Parathyroid adenoma (tissue), 2 donors: ENCODE measurements around the gene TCIRG1.

ENCODE experiments used
- H2AFZ ChIP-seq: fragments of 300-600 bp; sonication (generic); one replicate; pipeline ENCODE4 v1.7.0; 2017; ENCODE audit warnings: antibody characterized with exemption, mild to moderate bottlenecking
- H3K27ac ChIP-seq: fragments of 300-600 bp; sonication (generic); one replicate; pipeline ENCODE4 v1.7.0; 2017
- H3K27me3 ChIP-seq: fragments of 300-600 bp; sonication (generic); one replicate; pipeline ENCODE4 v1.7.0; 2017; ENCODE audit warnings: low read length; ENCODE audit not compliant: control insufficient read depth, insufficient read depth
- H3K36me3 ChIP-seq: fragments of 300-600 bp; sonication (generic); one replicate; pipeline ENCODE4 v1.7.0; 2017; ENCODE audit warnings: low read length; ENCODE audit not compliant: control insufficient read depth, insufficient read depth
- H3K4me1 ChIP-seq: fragments of 300-600 bp; sonication (generic); one replicate; pipeline ENCODE4 v1.7.0; 2017; ENCODE audit warnings: control low read depth
- H3K4me2 ChIP-seq: fragments of 300-600 bp; sonication (generic); one replicate; pipeline ENCODE4 v1.7.0; 2017; ENCODE audit warnings: low read length
- H3K4me3 ChIP-seq: fragments of 300-600 bp; sonication (generic); one replicate; pipeline ENCODE4 v1.7.0; 2017; ENCODE audit warnings: low read depth, low read length
- H3K79me2 ChIP-seq: fragments of 300-600 bp; sonication (generic); one replicate; pipeline ENCODE4 v1.7.0; 2017; ENCODE audit warnings: control low read depth
- H3K9ac ChIP-seq: fragments of 300-600 bp; sonication (generic); one replicate; pipeline ENCODE4 v1.7.0; 2017; ENCODE audit warnings: mild to moderate bottlenecking
- H3K9me3 ChIP-seq: fragments of 300-600 bp; sonication (generic); one replicate; pipeline ENCODE4 v1.7.0; 2017; ENCODE audit warnings: low read length; ENCODE audit not compliant: control insufficient read depth
- TF ChIP-seq, protein P1 (sequence below): fragments of 300-600 bp; sonication (generic); IDR thresholded peaks from one replicate; pipeline ENCODE4 v1.7.0; 2017; ENCODE audit warnings: antibody characterized with exemption, mild to moderate bottlenecking
- donor health status: primary hyperparathyroidism.

Gene TCIRG1

DNA sequence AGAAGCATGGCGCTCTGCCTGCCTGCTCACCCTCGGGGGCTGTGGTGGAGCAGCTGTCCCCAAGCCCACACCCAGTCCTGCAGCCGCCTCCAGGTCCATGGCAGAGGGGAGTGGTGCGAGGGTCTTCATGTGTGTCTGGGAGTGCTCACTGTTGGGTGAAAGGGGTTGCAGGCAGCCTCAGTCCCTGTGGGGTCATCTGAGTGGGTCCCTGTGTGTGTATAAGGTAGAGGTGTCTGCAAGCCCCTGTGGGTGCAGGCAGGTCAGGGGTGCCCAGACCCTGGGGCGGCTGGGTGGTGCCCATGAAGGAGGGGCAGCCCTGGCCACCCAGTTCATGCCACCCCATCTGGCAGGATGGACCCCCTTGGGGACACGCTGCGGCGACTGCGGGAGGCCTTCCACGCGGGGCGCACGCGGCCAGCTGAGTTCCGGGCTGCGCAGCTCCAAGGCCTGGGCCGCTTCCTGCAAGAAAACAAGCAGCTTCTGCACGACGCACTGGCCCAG lies 23.8 kb upstream of the TCIRG1 start:
- no peak overlapping the region for H3K27ac ChIP-seq
- no peak overlapping the region for H3K4me3 ChIP-seq
- no peak overlapping the region for H3K9ac ChIP-seq
- TF ChIP-seq, protein P1, sequence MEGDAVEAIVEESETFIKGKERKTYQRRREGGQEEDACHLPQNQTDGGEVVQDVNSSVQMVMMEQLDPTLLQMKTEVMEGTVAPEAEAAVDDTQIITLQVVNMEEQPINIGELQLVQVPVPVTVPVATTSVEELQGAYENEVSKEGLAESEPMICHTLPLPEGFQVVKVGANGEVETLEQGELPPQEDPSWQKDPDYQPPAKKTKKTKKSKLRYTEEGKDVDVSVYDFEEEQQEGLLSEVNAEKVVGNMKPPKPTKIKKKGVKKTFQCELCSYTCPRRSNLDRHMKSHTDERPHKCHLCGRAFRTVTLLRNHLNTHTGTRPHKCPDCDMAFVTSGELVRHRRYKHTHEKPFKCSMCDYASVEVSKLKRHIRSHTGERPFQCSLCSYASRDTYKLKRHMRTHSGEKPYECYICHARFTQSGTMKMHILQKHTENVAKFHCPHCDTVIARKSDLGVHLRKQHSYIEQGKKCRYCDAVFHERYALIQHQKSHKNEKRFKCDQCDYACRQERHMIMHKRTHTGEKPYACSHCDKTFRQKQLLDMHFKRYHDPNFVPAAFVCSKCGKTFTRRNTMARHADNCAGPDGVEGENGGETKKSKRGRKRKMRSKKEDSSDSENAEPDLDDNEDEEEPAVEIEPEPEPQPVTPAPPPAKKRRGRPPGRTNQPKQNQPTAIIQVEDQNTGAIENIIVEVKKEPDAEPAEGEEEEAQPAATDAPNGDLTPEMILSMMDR, result no peak
- H3K36me3 ChIP-seq, result no peaks in the 10 kb centered on the region
- H3K27me3 ChIP-seq, result no peaks in the 10 kb centered on the region
- no peaks in the 10 kb centered on the region for H3K9me3 ChIP-seq
- no peak overlapping the region for H2AFZ ChIP-seq
- H3K79me2 ChIP-seq, result no peaks in the 10 kb centered on the region
- H3K4me2 ChIP-seq, result no peak overlapping the region
- H3K4me1 ChIP-seq, result no peaks in the 10 kb centered on the region

DNA sequence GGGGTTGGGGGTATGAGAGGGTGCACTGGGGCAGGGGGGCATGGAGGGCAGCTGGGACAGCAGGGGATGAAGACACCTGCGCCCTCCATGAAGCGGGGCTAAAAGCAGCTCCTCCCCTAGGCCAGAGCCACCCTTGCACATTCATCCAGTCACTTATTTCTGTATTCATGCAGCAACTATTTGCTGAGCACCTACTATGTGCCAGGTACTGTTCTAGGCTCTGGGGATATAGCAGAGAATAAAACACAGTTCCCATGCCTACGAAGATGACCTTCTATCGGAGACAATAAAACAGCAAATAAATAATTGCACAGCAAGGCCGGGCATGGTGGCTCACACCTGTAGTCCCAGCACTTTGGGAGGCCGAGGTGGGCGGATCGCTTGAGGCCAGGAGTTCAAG lies 23.4 kb upstream of the TCIRG1 start:
- H3K4me3 ChIP-seq, result no peak overlapping the region
- H2AFZ ChIP-seq, result no peak overlapping the region
- H3K9ac ChIP-seq, result no peak overlapping the region
- TF ChIP-seq, protein P1, result no peak
- H3K27ac ChIP-seq, result no peak overlapping the region
- H3K36me3 ChIP-seq, result no peaks in the 10 kb centered on the region
- H3K9me3 ChIP-seq, result no peaks in the 10 kb centered on the region
- H3K4me1 ChIP-seq, result no peaks in the 10 kb centered on the region
- H3K27me3 ChIP-seq, result no peaks in the 10 kb centered on the region
- H3K4me2 ChIP-seq, result no peak overlapping the region
- no peaks in the 10 kb centered on the region for H3K79me2 ChIP-seq

DNA sequence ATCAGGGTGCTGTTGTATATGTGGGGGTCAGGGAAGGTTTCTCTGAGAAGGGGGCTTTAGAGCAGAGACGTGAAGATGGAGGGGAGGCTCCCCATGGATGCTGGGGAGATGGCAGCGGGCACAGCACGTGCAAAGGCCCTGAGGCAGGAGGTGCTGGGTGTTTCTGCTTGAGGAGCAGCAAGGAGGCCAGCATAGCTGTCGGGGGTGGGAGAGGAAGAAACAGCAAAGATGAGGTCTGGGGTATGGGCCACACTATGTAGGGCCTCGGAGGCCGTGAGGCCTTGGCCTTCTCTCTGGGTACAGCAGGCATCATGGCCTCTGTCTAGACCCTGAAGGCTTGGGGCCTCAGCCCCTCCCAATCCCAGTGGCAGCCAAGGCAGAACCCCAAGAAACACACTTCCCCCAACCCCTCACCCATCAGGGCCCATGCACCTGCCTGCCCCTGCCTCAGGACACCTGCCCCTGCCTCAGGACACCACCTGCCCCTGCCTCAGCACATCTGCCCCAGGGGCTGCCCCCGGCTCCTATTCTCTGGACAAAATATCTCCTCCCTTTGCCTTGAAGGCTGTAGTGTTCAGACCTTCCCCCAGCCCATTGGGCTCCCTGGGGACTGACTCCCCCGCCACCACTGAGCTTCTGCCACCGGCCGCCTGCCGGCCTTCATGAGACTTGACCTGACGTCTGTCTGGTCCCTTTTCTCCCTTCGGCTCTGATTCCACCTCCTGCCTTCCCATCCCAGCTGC lies 22.5 kb upstream of the TCIRG1 start:
- no peaks in the 10 kb centered on the region for H3K9me3 ChIP-seq
- H3K9ac ChIP-seq, result no peak overlapping the region
- H3K4me3 ChIP-seq, result no peak overlapping the region
- H3K27ac ChIP-seq, result no peak overlapping the region
- no peaks in the 10 kb centered on the region for H3K36me3 ChIP-seq
- no peaks in the 10 kb centered on the region for H3K27me3 ChIP-seq
- TF ChIP-seq, protein P1, result no peak
- no peak overlapping the region for H2AFZ ChIP-seq
- H3K4me1 ChIP-seq, result no peaks in the 10 kb centered on the region
- H3K79me2 ChIP-seq, result no peaks in the 10 kb centered on the region
- no peak overlapping the region for H3K4me2 ChIP-seq

DNA sequence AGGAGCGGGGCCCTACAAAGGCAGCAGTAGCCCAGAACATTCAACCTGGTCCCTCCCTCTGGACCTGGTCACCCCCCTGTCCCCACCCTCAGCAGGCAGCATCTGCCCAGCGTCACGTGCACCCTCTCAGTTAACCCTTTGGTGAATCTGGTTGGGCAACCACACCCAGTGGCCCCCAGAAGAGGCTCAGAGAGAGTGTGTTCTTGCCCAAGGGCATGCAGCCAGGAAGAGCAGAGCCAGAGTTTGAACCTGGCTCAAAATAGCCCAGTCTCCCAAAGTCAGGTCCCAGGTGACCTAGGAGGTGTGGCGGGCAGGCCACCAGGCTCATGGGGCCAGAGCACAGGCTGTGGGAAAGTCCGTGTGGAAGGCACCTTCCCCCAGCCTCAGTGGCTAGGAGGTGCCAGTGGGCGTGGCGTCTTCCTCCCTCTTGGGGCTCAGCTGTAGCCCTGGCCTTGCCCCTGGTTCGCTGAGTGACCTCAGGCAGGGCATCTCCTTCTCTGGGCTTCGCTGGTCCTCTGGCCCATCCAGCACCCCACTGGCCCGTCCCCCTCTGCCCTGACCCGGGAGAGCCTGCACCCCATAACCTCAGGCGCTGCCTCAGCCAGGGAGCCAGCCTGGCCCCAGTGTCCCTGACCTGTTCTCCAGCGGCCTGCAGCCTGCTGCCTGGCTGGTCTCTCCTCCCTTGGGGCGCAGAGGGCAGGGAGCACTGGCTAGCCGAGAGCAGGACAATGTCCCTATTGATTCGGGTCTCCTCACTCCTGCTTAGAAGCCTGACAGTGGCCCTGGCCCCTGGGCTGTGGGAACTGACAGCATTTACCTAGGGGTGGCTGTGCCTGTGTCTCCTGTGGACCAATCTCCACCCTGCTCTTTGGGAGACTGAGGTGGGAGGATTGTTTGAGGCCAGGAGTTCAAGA lies 21.7 kb upstream of the TCIRG1 start:
- Histone ChIP-seq H3K4me1 (no peaks in the 10 kb centered on the region), H3K4me3 (no peak overlapping the region), H3K9me3 (no peaks in the 10 kb centered on the region), H3K4me2 (no peak overlapping the region), H3K27me3 (no peaks in the 10 kb centered on the region), H3K79me2 (no peaks in the 10 kb centered on the region), H3K36me3 (no peaks in the 10 kb centered on the region), H3K9ac (no peak overlapping the region), H3K27ac (no peak overlapping the region), H2AFZ (no peak overlapping the region)
- TF ChIP-seq, protein P1, result no peak
